C1 segment of cervical spinal cord (tissue), 14 donors: ENCODE results near the gene SOWAHA.

Experiments
- DNase-seq, 14 donors: peaks; one replicate each; lab custom pipeline; 2025; lab: John Stamatoyannopoulos, UW

Gene SOWAHA

GRCh38 chr5:132825033-132825833, 12.1 kb downstream of the SOWAHA start:
- DNase-seq, result no peak

- no peak for DNase-seq
Observed at GRCh38 chr5:132825834-132826391, 12.8 kb downstream of the SOWAHA start.

GRCh38 chr5:132826424-132827082, 13.5 kb downstream of the SOWAHA start:
- no peak for DNase-seq

- DNase-seq, result no peak
Observed at GRCh38 chr5:132827943-132828673, 15.0 kb downstream of the SOWAHA start.

GRCh38 chr5:132828846-132829494, 15.9 kb downstream of the SOWAHA start:
- DNase-seq, result peak in 1 of 14 donors; percentile 47

- DNase-seq, result peak in 12 of 14 donors; percentile 47 to 80 (median 62)
Observed at GRCh38 chr5:132829742-132830435, 16.8 kb downstream of the SOWAHA start.

- peak in 4 of 14 donors; percentile 31 to 67 (median 58) for DNase-seq
Observed at GRCh38 chr5:132830436-132831094, 17.5 kb downstream of the SOWAHA start, which contains the start of gene SHROOM1. Gene SHROOM1, minus strand, starts transcription at chr5:132830647. Its CDS starts 4,507 bp downstream, at chr5:132826140.

GRCh38 chr5:132831095-132831860, 18.2 kb downstream of the SOWAHA start:
- DNase-seq, result no peak

- no peak for DNase-seq
Observed at GRCh38 chr5:132832612-132833011, 19.5 kb downstream of the SOWAHA start.

GRCh38 chr5:132834057-132834456, 21.0 kb downstream of the SOWAHA start:
- no peak for DNase-seq

GRCh38 chr5:132836852-132837251, 23.8 kb downstream of the SOWAHA start:
- no peak for DNase-seq

- DNase-seq, result peak in 1 of 14 donors; percentile 17
Observed at GRCh38 chr5:132837868-132838267, 24.8 kb downstream of the SOWAHA start.

GRCh38 chr5:132838516-132839282, 25.6 kb downstream of the SOWAHA start:
- peak in 1 of 14 donors; percentile 62 for DNase-seq

GRCh38 chr5:132839426-132840301, 26.6 kb downstream of the SOWAHA start:
- no peak for DNase-seq

GRCh38 chr5:132840313-132840712, 27.2 kb downstream of the SOWAHA start:
- DNase-seq, result no peak

- no peak for DNase-seq
Observed at GRCh38 chr5:132840896-132841295, 27.8 kb downstream of the SOWAHA start.

- DNase-seq, result peak in 1 of 14 donors; percentile 39
Observed at GRCh38 chr5:132841305-132841704, 28.2 kb downstream of the SOWAHA start.

- DNase-seq, result no peak
Observed at GRCh38 chr5:132848270-132848669, 35.2 kb downstream of the SOWAHA start.
